ENCODE measurements around the gene LCNL1. TPM values are rescaled to one million over a fixed set of nuclear protein-coding genes. Genes with fewer than 3 reads are reported as not detected.

The LCNL1 gene
- total RNA-seq (1 to 10 TPM in 1 of 4 donors, under 1 TPM in 3; 0.14 to 1.1 (median 0.43) TPM), polyA plus RNA-seq (under 1 TPM in 1 of 3 donors, not detected in 2; 0.50 TPM)

GRCh38 chr9:136982232-136983051 lies at the start of gene LCNL1:
Gene LCNL1 (plus strand): TSS chr9:136982993. CDS start chr9:136983587, 594 bp downstream.
- Histone ChIP-seq H3K36me3 (no peaks in the 10 kb centered on the region), H3K4me3 (no peak within 1 kb of the TSS), H3K4me1 (peaks cover 0 to 24% (median 13%) of the 10 kb centered on the region in 4 donors), H3K27me3 (peaks cover 16 to 69% (median 64%) of the 10 kb centered on the region in 3 donors), H3K9me3 (no peaks in the 10 kb centered on the region), H3K27ac (no peak within 1 kb of the TSS)
- intact Hi-C loops (cut with DNase I): no loop called here
- WGBS, 2 donors: 77 to 89% methylated on average over 18 of the region's 18 CpGs
- DNase-seq: no peak
- no peak for TF ChIP-seq POLR2AphosphoS5 (IDR thresholded peaks at IDR 0.05)
- TF ChIP-seq EP300 (IDR thresholded peaks at IDR 0.05): no peak
- no peak for TF ChIP-seq POLR2A (IDR thresholded peaks at IDR 0.05)
- no peak for TF ChIP-seq CTCF (IDR thresholded peaks at IDR 0.05)

DNA sequence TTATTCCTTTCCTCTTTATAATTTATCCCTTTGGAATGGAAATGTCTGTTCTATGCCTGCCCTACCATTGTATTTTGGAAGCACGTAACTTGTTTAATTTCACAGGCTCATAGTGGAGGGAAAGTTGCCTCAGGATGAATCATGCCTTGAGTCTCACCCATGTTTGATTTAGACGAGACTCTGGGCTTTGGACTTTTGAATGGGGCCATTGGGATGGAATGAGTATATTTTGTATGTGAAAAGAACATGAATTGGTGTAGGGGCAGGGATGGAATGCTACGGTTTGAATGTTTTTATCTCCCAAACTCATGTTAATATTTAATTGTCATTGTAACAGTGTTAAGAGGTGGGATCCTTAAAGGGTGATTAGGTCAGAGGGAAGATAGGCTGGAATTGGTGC lies 48.5 kb upstream of the LCNL1 start:
- Histone ChIP-seq H3K27ac (no peak overlapping the region), H3K36me3 (peaks cover 0 to 18% (median 3%) of the 10 kb centered on the region in 4 donors), H3K9me3 (no peaks in the 10 kb centered on the region), H3K27me3 (no peaks in the 10 kb centered on the region), H3K4me3 (no peak overlapping the region), H3K4me1 (no peaks in the 10 kb centered on the region)
- no peak for DNase-seq
- no peak for TF ChIP-seq CTCF (IDR thresholded peaks at IDR 0.05)
- no peak for TF ChIP-seq POLR2AphosphoS5 (IDR thresholded peaks at IDR 0.05)
- 81 to 90% methylated on average over 3 of the region's 3 CpGs for WGBS, 2 donors
- intact Hi-C loops (cut with DNase I): no loop called here

DNA sequence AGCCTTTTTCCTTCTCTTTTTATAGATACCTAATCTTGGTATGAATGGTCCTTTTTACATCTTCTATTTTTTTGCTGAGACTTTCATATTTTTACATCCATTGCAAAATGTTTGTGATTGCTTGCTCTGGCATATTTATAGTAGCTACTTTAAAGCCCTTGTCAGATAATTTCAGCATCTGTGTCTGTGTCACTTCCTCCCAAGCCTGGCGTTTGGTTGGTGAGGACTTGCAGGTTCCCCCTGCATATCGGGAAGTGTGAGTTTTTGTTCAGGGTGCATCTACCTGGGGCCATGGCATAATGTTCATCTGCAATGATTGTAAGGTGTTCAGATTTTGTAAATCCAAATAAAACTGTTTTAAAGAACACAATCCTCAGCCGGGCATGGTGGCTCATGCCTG lies 47.1 kb upstream of the LCNL1 start:
- no peak for TF ChIP-seq EP300 (IDR thresholded peaks at IDR 0.05)
- no peak for TF ChIP-seq POLR2AphosphoS5 (IDR thresholded peaks at IDR 0.05)
- Histone ChIP-seq H3K9me3 (no peaks in the 10 kb centered on the region), H3K27ac (no peak overlapping the region), H3K36me3 (peaks cover 10 to 31% (median 17%) of the 10 kb centered on the region in 4 donors), H3K4me1 (no peaks in the 10 kb centered on the region), H3K27me3 (no peaks in the 10 kb centered on the region), H3K4me3 (no peak overlapping the region)
- DNase-seq: no peak
- intact Hi-C loops (cut with DNase I): no loop called here
- 84 to 90% methylated on average over 3 of the region's 3 CpGs for WGBS, 2 donors

DNA sequence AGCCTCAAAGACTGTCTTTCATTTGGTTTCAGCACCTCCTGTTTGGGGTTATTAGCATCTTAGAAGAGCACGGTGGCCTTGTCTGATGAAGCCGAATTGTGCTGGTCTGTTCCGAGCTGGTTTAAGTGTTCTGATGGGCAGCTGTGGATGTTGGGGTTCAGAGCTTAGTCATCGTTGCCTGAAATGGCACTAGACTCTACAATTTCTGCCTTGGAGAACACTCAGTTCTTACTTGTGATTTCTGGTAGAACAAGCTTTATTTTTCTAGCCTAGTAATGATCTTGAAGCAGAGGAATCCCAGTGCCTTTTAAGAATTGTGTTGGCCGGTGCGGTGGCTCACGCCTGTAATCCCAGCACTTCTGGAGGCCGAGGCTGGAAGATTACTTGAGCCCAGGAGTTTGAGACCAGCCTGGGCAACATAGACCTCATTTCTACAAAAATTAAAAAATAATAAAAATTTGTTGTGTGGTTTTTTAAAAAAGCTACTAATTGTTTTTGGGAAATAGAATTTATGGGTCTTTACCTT lies 46.1 kb upstream of the LCNL1 start:
- peaks cover 21 to 42% (median 27%) of the 10 kb centered on the region in 4 donors for H3K36me3 ChIP-seq
- no peak overlapping the region for H3K4me3 ChIP-seq
- no peak overlapping the region for H3K27ac ChIP-seq
- no peaks in the 10 kb centered on the region for H3K9me3 ChIP-seq
- intact Hi-C loops (cut with DNase I): no loop called here
- peaks cover 0 to under 1% (median 0%) of the 10 kb centered on the region in 4 donors for H3K4me1 ChIP-seq
- WGBS, 2 donors: 93 to 95% methylated on average over 8 of the region's 8 CpGs
- H3K27me3 ChIP-seq: no peaks in the 10 kb centered on the region
- DNase-seq: no peak
- no peak for TF ChIP-seq EP300 (IDR thresholded peaks at IDR 0.05)
- no peak for TF ChIP-seq CTCF (IDR thresholded peaks at IDR 0.05)
- no peak for TF ChIP-seq POLR2A (IDR thresholded peaks at IDR 0.05)
- TF ChIP-seq POLR2AphosphoS5 (IDR thresholded peaks at IDR 0.05): no peak

DNA sequence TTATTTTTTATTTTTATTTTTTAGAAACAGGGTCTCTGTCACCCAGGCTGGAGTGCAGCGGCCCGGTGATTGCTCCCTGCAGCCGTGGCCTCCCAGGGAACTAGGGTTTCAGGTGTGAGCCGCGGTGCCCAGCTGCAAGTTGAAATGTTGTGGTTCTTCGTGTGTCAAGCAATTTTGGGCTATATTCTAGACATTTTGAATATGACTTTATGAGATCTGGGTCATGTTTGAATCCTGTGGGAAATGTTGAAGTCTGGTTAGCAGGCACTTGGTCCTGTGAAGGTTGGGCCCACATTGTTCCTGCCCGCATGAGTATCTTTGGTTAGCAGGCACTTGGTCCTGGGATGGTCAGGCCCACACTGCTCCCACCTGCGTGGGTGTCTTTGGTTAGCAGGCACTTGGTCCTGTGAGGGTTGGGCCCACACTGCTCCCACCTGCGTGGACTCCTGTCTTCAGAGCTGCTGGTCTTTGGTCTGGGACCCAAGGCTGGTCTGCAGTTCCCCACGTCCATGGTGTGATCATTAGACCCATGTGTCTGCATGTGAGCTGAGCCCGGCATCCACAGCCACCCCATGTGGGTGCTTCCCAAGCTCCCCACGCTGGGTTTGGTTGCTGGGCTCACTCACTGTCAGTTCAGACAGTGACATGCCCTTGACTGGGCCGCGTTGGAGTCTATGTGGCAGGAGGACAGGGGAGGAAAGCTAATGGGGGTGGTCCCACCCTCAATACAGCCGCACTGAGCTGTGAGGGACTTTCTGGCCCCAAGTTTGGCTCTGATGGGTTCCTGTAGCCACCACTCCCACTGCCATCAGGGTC lies 45.4 kb upstream of the LCNL1 start:
- TF ChIP-seq POLR2A (IDR thresholded peaks at IDR 0.05): no peak
- no peak for TF ChIP-seq POLR2AphosphoS5 (IDR thresholded peaks at IDR 0.05)
- no peak for TF ChIP-seq EP300 (IDR thresholded peaks at IDR 0.05)
- TF ChIP-seq CTCF (IDR thresholded peaks at IDR 0.05): no peak
- WGBS, 2 donors: 89 to 93% methylated on average over 15 of the region's 15 CpGs
- no peaks in the 10 kb centered on the region for H3K27me3 ChIP-seq

More for the DNA sequence above, 45.4 kb upstream of the LCNL1 start:
- intact Hi-C loops (cut with DNase I): no loop called here
- Histone ChIP-seq H3K36me3 (peaks cover 28 to 49% (median 34%) of the 10 kb centered on the region in 4 donors), H3K4me1 (peaks cover 0 to 7% (median under 1%) of the 10 kb centered on the region in 4 donors), H3K27ac (no peak overlapping the region), H3K4me3 (no peak overlapping the region), H3K9me3 (no peaks in the 10 kb centered on the region)
- DNase-seq: no peak

Measured in sigmoid colon (tissue), 7 donors.